Fibroblast of skin of right biceps (primary cell): ENCODE measurements around the gene GRIK5.
A peak's percentile ranks its signal among the peaks of the same experiment; 100 is the strongest.
"Not testable (repeated sequence)": the region's sequence is repeated elsewhere in the genome, so short reads cannot be mapped to it uniquely, and the experiment has no call there.

Experiments used
- DNase-seq: peaks from one replicate; pipeline ENCODE4 v3.0.0-alpha.2; 2013

Gene GRIK5

DNA sequence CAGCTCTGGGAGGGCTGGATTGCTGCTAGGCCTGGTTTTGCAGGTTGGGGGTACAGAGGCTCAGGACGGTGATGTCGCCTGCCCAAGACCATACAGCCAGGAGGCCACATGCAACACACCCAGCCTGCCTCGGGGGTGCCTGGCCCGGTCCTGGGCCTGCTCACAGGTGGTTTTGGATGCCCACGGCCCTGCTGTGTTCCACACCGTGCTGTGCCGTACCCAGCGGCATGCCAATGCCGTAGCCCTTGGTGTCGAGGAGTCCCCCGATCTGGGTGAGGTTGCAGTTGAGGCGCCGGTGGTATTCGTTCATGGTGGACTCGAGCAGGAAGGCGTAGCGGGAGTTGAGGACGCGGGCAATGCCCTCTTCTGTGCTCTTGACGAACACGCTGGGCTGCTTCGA is 64.5 kb downstream of the GRIK5 start:
- DNase-seq = no peak

- no peak for DNase-seq
Observed at GRCh38 chr19:42003506-42004294, 66.3 kb downstream of the GRIK5 start.

DNA sequence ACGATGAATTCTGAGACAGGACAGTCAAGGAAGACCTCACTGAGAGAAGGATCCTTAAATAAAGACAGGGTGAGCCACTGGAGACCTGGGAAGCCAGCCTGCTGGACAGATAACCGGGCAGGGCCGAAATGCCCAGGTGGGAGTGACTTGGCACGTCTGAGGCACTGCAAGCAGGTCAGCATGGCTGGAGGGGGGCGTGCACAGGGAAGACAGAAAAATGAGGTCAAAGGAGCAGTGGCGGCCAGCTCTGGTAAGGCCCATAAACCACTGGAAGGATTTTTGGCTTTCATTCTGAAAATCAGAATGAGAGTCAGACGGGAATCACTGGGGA is 70.2 kb downstream of the GRIK5 start:
- DNase-seq = no peak

GRCh38 chr19:41999071-41999877 is 70.7 kb downstream of the GRIK5 start:
- no peak for DNase-seq

- DNase-seq = peak; percentile 33
Observed at GRCh38 chr19:41998246-41999020, 71.6 kb downstream of the GRIK5 start.

GRCh38 chr19:41997851-41998229 is 72.2 kb downstream of the GRIK5 start:
- DNase-seq = no peak

- peak; percentile 34 for DNase-seq
Observed at GRCh38 chr19:41997121-41997850, 72.7 kb downstream of the GRIK5 start.

DNA sequence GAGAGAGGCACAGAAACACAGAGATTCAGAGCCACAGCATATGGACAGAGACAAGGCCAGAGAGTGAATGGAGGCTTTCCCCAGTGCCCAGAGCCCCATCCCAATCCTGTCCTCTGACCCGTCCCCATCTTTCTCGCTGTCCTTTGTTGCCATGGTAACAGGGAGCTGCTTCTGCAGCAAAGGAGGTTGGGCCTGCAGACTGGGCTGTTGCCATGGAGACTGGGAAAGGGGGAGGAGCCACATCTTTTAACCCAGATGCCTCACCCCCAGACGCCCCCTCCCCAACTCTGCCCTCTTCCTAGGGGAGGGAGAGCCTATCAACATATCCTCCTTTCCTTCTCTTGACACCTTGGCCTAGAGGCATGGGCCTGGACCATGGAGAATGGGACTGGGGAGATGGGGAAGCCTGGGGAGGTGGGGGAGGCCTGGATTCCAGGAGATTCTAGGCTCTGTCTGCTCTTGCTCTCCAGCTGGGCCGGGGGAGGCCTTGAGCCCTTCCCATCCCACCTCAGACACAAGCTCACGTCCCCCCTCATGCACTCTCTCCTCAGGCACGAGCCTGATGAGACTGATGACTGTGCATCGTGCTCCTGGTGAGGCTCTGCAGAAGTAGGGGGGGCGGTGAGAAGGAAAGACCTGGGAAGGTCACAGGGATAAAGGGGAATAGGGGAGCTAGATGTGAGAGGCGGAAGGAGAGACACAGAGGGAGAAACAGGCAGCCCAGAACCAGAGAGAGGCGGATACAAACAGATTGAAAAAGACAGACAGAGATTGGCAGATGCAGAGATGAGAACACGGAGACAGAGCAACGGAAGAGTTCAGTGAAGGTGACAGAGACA is 73.8 kb downstream of the GRIK5 start:
- DNase-seq = no peak

DNA sequence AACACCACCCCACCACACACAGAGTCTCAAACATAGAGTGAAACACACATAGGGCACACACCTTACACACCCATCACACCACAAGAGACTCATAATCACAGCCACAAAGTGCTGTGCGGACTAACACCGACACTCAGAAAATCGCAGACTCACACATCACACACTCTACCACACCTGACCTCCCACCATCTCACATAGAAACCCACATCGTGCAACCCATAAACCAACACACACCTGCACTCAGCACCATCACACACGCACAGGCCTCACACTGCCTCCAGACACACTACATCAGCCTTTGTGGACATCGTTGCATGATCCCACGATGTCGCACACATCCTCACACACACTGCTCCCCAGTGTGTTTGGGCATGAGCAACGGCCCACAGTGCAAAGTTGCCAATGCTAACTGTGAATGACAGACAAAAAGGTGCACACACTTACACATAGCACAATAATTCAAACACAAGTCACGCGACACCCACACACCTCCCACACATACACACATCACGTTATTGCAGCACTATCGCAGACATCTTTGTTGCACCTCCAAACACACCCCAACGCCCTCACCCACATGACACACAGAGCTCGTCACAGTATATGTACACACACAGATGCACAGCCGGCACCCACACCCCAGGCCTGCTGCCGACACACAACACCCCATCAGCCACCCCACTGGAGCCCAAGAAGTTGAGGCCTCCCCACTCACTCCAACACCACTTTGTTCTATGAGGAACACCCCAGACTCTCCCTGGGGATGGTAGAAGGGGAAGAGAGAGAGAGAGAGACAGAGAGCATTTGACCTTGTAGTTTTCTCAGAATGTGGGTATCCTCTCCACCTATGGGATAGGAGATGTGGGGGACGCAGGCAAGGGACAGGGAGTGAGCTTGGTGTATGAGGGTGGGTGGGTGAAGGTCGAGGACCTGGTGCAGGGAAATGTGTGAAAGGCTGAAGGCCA is 74.7 kb downstream of the GRIK5 start:
- DNase-seq = no peak

DNA sequence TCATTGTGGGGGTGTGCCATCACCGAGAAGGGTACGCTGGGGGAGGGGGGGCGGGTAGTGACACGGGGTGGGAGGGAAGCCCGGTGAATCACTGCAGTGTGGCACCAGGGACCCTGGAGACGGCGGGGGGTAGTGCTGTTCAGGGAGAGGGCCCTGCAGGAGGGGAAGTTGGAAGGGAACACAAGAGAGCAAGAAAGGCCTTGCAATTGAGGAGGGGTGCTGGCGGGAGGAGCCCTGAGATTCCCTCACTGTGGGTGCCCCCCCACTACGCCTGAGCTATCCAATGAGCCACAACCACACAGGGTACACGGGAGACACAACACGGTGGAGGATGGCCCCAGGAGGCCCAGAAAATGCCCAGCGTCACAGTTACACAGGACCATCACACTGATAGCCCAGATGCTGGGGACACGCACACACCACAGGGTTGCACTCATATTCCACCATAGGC is 75.5 kb downstream of the GRIK5 start:
- no peak for DNase-seq

GRCh38 chr19:41993612-41994483 is 76.2 kb downstream of the GRIK5 start, which contains the start of gene ATP1A3:
ATP1A3 (minus strand) TSS chr19:41994230; CDS start chr19:41994076, 154 bp downstream.
- peak; percentile 43 for DNase-seq

GRCh38 chr19:41991925-41992569 is 78.0 kb downstream of the GRIK5 start:
- not testable (repeated sequence) for DNase-seq

- no peak for DNase-seq
Observed at GRCh38 chr19:41991025-41991424, 79.0 kb downstream of the GRIK5 start.

GRCh38 chr19:41990615-41991014 is 79.4 kb downstream of the GRIK5 start:
- DNase-seq = no peak

DNA sequence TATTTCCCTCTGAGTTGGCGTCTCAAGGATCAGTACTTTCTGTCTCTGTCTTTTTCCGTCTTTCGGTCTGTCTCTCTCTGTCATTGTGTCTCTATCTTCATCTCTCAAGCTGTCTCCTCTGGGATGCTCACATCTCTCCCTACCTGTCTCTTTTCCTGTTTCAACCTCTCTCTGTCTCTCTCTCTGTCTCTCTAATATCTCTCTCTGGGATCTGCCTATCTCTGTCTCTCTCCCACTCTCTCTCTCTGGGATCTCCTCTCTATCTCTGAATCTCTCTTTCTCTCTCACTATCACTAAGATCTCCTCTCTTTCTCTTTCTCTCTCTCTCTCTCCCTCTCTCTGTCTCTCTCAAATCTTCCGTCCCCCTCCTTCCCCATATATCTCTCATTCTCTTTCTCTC is 80.0 kb downstream of the GRIK5 start:
- no peak for DNase-seq

DNA sequence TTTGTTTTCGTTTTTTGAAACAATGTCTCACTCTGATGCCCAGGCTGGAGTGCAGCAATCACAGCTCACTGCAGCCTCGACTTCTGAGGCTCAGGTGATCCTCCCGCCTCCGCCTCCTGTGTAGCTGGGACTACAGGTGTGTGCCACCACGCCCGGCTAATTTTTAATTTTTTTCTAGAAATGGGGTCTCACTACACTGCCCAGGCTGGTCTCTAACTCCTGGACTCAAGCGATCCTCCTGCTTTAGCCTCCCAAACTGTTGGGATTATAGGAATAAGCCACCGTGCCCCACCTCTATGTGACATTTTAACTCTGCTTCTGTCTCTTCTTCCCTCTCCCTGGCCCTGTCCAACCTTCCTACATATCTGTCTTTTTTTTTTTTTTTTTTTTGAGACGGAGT is 81.1 kb downstream of the GRIK5 start:
- no peak for DNase-seq

GRCh38 chr19:41987141-41987860 is 82.7 kb downstream of the GRIK5 start:
- DNase-seq = no peak

DNA sequence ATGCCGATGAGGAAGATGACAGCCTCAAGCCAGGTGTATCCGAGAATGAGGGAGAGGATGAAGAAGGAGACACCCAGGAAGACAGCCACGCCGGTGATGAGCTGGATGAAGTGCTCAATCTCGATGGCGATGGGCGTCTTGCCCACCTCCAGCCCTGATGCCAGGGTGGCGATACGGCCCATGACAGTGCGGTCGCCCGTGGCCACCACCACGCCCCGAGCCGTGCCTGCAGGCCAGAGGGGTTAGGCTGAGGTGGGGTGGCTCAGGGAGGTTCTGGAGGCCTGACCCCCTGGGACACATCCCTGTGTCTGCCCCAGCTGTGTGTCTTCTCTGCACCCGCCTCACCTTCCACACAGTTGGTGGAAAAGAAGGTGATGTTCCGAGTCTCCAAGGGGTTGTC is 85.0 kb downstream of the GRIK5 start:
- no peak for DNase-seq
